ENCODE measurements around the gene PRM1. TPM values are rescaled to one million over a fixed set of nuclear protein-coding genes. Genes with fewer than 3 reads are reported as not detected.

PRM1 gene
- polyA plus RNA-seq, 3 donors: not detected

- DNase-seq: no peak
Measured at GRCh38 chr16:11253995-11254912, 26.9 kb downstream of the PRM1 start.

DNA sequence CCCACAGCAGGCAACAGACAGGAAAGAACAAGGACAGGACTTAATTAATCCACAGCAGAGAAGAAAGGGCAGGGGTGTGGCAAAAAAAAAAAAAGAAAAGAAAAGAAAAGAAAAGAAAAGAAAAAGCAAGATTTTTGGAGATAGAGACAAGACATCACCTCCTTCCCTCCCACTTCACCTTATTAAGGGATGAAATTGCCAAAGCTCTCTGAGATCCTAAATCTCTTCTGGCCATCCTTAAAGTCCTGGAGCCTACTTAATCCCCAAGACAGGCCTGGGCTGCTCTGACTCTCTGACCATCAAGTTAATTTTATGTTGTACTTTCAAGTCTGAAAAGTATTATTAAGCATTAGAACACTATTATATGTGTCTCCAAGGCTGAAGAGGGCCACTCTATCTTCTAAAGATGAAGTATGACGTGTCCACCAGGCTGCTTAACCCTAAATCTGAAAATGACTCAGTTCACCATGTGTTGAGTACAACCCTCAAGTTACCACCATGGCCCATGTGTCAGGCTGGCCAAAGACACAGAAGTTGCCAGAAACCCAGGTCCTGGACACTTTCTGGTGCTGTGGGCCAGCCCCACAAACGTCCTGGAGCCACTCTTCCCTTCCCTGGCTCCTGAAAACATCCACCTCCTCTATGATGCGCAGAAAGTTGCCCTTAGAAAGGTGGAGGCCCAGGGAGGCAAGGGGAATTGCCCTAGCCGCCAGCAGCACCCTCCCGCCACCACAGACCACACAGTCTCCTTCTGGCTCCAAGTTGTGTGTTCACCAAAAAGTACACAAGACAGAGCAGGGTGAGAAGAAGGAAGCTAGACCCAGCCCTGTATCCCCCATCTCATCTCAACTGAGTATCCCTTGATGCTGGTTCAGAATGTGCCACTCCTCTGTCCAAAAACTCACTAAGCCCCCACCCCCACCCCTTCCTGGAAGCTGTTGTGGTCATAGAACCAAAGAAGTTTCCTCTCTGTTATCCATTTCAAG lies 27.8 kb downstream of the PRM1 start:
- DNase-seq: no peak

DNA sequence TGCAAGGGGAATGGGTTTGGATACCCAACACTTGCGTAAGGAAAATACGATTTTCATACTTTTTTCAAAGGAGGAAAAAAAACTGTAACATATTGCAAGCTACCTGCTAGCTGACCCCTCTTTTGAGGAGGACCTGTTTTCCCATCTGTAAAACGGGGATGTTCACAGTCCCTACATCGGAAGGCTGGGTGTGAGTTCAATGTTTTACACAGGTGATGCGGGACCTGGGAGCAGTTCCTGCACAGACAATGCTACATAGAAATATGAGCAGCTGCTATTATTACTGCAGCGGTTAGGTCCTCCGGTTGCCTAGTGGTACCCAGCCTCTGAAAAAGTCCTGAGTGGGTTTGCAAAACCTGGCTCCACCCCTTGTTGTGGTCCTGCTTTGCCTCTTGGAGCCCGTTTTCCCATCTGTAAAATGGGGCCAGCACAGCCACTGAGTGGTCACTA lies 28.6 kb downstream of the PRM1 start:
- DNase-seq: no peak

DNA sequence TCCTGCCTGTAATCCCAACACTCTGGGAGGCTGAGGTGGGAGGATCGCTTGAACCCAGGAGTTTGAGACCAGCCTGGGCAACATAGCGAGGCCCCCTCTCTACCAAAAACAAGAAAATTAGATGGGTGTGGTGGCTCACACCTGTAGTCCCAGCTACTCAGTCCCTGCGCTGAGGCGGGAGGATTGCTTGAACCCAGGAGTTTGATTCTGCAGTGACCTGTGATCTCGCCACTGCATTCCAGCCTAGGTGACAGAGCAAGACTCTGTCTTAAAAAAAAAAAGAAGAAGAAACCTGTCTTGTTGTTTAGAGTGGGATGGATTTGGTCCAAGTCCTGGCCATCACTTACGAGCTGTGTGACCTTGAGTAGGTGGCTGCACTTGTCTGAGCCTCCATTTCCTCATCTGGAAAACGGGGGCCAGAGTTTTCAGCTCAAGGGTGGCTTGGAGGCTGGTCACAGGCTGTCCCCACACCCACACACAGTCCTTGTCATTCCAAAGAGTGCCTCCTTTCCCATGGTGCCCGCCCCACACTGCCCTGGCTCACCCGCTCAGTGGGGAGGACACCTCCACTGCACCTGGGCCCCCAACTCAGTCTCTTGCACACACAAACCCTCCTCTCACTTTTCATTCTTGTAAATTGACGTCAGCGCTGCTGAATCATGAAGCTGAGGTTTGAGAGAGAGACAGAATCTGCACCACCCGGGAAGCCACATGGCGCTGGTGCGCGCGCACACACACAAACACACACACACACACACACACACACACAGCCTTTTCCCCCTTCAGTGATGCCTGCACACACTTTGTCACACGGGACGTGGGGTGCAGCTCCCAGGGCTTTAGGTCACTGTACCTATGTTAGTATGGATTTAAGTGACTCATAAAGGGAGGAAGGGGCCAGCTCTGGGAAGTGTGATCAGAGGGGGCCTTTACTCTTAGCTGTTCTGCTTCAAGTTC lies 29.3 kb downstream of the PRM1 start:
- no peak for DNase-seq

DNA sequence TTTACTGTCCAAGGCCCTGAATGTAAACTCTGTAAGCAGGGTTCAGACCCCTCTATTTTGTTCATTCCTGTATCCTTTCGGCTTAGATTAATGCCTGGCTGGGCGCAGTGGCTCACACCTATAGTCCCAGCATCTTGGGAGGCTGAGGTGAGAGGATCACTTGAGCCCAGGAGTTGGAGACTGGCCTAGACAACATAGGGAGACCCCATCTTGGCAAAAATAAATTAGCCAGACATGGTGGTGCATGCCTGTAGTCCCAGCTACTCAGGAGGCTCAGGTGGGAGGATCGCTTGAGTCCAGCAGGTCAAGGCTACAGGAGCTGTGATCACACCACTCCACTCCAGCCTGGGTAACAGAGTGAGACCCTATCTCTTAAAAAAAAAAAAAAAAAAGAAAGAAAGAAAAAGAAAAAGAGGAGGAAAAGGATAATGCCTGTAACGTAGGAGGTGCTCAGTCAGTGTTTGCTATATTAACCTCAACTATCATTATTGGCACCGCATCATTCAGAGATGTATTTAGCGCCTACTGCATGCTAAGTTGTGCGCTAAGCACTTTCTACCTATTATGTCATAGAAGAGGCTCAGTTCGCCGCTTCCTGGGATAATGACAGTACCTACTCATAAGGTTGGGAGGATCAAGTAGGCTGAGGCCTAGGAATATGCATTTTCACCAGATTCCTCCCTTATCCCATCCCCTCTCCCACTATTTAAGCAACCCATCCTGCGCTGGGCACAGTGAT lies 30.2 kb downstream of the PRM1 start:
- no peak for DNase-seq

DNA sequence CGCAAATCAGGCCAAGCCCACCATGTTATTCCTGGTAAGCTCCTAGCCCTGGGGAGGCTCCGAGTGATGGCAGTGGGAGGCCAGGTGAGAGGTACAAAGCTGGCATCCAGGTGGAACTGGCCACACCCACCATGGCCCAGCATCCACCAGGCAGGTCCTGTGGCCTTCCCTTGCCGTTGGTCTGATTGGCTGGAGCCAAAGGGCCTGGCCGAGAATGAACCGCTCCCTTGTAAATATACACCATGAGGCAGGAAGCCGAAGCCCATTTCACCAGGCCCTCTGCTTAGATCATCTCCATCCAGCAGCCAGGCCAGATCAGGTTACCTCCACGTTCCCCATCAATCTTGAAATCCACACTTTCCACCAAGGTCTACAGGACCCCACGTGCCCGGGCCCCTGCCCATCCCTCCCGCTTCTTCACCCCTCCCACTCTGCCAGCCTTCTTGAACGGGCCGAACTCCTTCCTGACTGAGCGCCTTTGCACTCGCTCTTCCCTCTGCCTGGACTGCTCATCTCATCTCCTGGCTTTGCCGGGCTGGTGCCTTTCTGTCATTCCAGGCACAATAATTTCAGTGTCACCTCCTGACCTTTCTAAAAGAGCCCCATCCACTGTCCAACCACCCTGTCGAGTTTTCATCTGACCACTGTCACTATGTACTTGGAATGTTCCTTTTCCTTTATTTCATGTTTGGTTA lies 30.9 kb downstream of the PRM1 start:
- peak; percentile 78 for DNase-seq

DNA sequence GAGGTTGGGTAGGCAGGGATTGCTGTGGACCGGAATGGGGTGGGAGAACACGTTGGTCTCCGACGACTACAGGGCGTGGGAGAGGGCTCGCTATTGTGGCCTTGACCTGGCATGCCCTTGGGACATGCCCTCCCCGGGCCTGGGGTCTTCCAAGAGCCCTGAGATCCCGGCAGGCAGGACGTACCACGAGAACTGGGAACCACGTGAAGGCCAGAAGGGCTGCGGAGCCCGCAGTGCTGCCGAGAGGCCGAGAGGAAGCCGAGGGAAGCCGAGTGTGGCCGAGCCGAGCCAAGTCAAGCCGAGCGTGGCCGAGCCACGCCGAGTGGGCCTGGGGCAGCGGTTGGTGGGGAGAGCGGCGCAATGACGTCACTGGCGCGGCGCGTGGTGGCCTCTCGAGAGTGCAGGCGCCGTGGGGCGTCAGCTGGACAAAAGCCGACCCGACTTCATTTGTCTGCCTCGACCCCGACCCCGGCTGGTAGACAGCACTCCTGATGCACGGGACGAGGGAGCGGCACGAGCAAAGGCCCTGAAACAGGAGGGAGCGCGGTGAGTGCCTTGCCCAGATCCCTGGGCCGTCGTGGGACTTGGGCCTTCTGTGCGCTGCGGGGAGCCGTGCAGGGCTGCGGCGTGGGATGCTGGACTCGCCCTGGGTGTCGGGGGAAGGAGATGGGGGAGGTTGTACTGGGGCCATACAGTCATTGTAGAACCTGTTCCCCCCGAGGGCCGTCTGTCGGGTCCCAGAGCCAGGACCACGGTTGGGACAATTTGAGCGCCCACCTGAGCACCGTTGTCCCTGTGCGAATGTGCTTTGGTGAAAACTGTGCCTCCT lies 31.7 kb downstream of the PRM1 start:
- no peak for DNase-seq

DNA sequence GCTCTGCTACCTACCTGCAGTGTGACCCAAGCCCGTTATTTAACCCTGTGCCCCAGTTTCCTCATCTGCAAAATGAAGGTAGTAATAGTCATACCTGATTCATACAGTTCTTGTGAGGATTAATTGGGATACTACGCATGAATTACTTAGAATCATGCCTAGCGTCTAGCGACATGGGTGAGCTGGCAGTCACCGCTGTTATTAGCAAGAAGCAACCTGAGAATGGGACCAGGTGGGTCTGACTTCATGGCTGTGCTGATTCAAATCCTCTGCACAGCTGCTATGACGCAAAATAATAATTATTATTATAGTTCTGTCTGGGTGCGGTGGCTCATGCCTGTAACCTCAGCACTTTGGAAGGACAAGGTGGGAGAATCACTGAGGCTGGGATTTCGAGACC lies 33.0 kb downstream of the PRM1 start:
- no peak for DNase-seq

- DNase-seq: no peak
Measured at GRCh38 chr16:11245988-11246387, 35.1 kb downstream of the PRM1 start.

DNA sequence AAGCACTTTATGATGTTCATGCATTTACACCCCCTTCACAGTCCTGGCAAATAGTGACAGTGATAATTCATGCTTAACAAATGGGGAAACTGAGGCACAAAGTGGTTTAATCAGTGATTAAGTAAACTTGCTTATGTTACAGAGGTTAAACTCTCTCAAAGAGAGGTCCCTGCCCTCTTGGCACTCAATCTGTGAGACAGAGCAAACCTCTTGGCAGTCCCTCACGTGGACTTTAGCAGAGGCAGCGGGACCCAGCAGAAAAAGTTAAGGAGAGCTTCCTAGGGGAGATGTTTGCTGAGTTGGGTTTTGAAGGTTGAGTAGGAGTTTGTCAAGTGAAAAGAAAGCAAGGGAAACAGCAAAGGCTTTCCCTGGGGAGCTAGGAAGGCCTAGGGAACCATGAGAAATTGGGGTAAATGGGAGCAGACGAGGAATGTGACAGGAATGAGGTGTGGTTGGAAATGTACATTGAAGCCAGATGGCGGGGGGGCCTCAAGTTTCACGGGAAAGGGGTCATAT lies 35.9 kb downstream of the PRM1 start:
- no peak for DNase-seq

- DNase-seq: no peak
Measured at GRCh38 chr16:11242658-11243057, 38.5 kb downstream of the PRM1 start.

- no peak for DNase-seq
Measured at GRCh38 chr16:11241480-11242204, 39.5 kb downstream of the PRM1 start.

GRCh38 chr16:11240636-11241473 lies 40.3 kb downstream of the PRM1 start:
- DNase-seq: no peak

DNA sequence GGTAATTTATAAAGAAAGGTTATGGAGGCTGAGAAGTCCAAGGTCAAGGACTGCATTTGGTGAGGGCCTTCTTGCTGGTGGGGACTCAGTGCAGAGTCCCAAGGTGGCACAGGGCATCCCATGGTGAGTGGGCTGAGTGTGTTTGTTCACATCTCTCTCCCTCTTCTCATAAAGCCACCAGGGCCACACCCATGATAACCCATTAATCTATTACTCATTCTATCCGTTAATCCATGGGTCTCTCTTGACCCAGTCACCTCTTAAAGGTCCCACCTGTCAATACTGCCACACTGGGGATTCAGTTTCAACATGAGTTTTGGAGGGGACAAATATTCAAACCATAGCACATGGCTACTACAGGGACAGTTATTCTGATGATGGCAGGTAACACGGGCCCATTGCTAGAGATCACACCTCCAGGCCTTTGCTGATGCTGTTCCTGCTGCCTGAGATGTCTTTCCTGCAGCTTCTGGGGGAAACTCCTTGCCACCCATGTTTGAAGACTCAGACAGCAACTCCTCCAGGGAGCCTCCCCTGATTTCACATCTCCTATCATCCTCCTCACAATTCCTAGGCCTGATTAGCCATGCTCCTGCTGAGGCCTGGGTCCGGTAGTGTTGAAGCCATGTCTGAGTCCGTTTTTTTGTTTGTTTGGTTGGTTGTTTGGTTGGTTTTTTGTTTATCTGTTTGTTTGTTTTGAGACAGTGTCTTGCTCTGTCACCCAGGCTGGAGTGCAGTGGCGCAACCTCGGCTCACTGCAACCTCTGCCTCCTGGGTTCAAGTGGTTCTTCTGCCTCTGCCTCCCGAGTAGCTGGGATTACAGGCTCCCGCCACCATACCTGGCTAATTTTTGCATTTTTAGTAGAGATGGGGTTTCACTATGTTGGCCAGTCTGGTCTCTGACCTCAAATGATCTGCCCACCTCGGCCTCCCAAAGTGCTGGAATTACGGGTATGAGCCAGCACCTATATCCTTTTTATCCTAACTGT lies 41.2 kb downstream of the PRM1 start:
- DNase-seq: no peak

DNA sequence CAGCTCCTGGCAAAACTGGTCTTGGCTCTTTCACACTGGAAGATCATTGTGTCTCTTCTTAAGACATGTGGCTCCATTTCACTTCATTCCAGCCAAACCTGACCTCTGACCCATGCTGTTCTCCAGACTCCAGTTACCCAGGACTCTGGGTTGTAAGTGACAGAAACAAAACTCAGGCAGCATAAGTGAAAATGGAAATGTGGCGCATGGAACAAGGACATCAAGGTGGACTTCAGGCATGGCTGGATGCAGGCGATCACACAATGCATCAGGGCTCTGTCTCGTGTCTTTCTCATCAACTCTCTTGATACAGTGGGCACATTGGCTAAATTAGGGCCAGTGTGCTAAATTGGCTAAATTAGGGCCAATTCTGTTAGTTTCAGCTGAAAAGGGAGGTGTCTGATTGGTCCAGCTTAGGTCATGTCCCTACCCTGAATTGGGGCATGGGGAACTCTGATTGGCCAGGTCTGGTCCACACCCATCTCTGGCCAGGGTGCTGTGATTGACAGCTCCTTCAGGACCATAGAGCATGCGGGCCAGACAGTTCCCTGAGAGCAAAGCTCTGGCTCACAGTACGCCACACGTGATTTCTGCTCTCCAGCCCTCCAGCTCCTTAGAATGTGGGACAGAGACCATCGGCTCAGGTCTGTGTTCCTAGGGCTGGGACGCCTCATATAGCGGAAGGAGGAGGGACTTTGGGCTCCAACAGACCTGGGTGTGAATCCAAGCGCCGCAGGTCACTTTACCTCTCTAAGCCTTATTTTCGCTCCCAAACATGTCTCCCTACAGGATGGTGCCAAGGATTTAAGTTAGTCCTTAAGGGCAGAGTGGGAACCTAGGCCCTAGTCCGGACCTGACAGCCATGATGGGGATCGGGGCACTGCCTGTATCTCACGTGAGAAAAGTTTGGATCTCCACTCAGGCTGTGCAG lies 42.6 kb downstream of the PRM1 start:
- DNase-seq: no peak
